Fibroblast of the aortic adventitia (primary cell): ENCODE data around the gene OR52N1. TPM values are rescaled to one million over a fixed set of nuclear protein-coding genes. Genes with fewer than 3 reads are reported as not detected.
A peak's percentile ranks its signal among the peaks of the same experiment; 100 is the strongest.

Source experiments
- DNase-seq: peaks from one replicate; pipeline ENCODE4 v3.0.0-alpha.2; 2010; ENCODE audit warnings: low read depth
- H3K4me3 ChIP-seq: 2 replicates; pipeline ENCODE4 v1.5.1; 2011; ENCODE audit warnings: low read depth, mild to moderate bottlenecking, control low read depth, low read length, moderate library complexity
- CTCF ChIP-seq: IDR thresholded peaks from 2 replicates; pipeline ENCODE4 v1.5.1; 2011; ENCODE audit warnings: mild to moderate bottlenecking, low read length, control low read depth, inconsistent platforms; ENCODE audit not compliant: insufficient read depth
- total RNA-seq: library from RNA; depleted of rRNA; stranded (reverse); fragments of >200 nt; gene quantifications from 2 replicates; pipeline ENCODE4 v1.2.3, GENCODE V29; 2012; ENCODE audit warnings: low replicate concordance

OR52N1 gene
- total RNA-seq, result not detected in 2 replicates

GRCh38 chr11:5791165-5791564, at the start of gene OR52N1:
Gene OR52N1 (minus strand): TSS chr11:5791265. CDS start chr11:5788816, 2,449 bp downstream.
- no peak for TF ChIP-seq CTCF
- DNase-seq, result no peak
- no peak within 1 kb of the TSS for H3K4me3 ChIP-seq

GRCh38 chr11:5837695-5838094, 46.6 kb upstream of the OR52N1 start:
- no peak overlapping the region for H3K4me3 ChIP-seq
- no peak for DNase-seq
- TF ChIP-seq CTCF, result no peak

- DNase-seq, result no peak
- H3K4me3 ChIP-seq, result no peak overlapping the region
- TF ChIP-seq CTCF, result no peak
These were observed 42.4 kb upstream of the OR52N1 start for GRCh38 chr11:5833446-5833845.

- TF ChIP-seq CTCF, result no peak
- DNase-seq, result no peak
- H3K4me3 ChIP-seq, result no peak overlapping the region
These were observed 40.2 kb upstream of the OR52N1 start for GRCh38 chr11:5831196-5831829.

GRCh38 chr11:5818245-5818886, 27.3 kb upstream of the OR52N1 start:
- TF ChIP-seq CTCF, result no peak
- DNase-seq, result no peak
- peak overlapping the region; percentile 6 for H3K4me3 ChIP-seq

GRCh38 chr11:5815534-5815933, 24.5 kb upstream of the OR52N1 start:
- DNase-seq, result no peak
- TF ChIP-seq CTCF, result no peak
- H3K4me3 ChIP-seq, result no peak overlapping the region
